ENCODE data around the gene SPSB1. TPM values are rescaled to one million over a fixed set of nuclear protein-coding genes. Genes with fewer than 3 reads are reported as not detected.

The SPSB1 gene
- total RNA-seq, 6 experiments from 2014 or later: 7.7 to 121 (median 37.0) TPM

DNA sequence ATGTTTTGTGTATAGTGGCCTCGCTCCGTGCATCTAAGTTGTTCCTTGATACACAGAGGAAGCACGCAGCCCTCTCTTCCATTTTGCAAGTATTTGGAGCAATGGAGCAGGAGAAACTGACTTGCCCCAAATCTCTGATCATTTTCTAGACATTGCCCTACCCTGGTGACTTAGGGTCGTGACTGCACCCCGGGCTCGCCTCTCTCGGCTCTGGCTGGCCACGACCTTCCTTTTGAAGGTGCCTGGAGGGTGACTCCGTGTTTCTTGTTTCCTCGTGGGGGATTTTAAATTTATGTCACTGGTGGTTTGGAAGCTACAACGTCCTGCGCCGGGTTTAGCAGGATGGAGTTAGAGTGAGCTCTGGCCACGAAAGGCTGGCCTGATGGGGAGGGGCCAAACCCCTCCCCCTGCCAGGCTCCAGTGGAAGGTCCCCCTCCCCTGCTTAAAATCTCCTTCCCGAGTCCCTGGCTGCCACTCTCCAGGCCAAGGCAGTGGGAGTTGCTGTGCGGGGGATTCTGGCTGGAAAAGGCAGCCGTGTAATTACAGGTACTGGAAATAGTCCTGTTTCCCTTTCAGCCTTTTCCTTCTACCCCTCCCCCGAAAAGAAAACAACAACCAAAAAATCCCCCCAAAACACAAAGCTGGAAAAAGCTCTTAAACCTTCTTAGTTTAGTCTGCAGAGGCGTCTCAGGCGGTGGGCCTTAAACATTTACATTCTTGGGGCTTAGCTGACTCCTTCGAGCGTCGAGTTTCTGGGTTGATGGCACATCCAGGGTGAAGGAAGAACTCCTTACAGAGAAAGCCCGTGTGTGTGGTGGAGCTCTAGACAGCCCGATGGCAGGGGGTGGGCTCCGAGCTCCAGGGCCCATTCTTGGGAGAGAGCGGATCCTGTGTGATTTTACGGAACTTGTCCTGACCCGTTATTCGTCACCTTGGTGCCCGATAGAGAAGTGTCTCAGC lies 28.1 kb downstream of the SPSB1 start:
- ATAC-seq: no peak
- H3K4me1 ChIP-seq: no peaks in the 10 kb centered on the region

DNA sequence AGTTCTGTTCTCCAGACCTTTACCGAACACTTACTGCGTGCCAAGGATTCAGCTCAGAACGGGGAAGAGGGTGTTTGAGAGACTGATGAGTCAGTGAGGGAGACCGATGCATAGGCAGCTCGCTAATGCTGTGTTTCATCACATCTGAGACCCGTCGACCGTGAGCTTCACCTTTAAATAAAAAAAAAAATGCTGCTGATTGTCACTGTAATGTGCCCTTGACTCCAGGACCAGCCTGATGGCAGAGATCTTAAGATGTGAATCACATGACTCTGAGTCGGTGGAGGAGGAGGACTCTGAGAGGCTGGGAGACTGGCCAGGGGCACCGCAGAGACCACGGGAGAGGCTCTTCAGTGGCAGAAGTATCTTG lies 28.8 kb downstream of the SPSB1 start:
- no peak for ATAC-seq
- WGBS (ENCODE audit: insufficient coverage, low coverage, low lambda C conversion rate, missing lambda C conversion rate): 78% methylated on average over 10 of the region's 11 CpGs
- no peak for DNase-seq
- no peak overlapping the region for H3K4me3 ChIP-seq
- no peaks in the 10 kb centered on the region for H3K9me3 ChIP-seq
- H3K27me3 ChIP-seq: no peaks in the 10 kb centered on the region
- no peak overlapping the region for H3K27ac ChIP-seq
- TF ChIP-seq, protein P1, sequence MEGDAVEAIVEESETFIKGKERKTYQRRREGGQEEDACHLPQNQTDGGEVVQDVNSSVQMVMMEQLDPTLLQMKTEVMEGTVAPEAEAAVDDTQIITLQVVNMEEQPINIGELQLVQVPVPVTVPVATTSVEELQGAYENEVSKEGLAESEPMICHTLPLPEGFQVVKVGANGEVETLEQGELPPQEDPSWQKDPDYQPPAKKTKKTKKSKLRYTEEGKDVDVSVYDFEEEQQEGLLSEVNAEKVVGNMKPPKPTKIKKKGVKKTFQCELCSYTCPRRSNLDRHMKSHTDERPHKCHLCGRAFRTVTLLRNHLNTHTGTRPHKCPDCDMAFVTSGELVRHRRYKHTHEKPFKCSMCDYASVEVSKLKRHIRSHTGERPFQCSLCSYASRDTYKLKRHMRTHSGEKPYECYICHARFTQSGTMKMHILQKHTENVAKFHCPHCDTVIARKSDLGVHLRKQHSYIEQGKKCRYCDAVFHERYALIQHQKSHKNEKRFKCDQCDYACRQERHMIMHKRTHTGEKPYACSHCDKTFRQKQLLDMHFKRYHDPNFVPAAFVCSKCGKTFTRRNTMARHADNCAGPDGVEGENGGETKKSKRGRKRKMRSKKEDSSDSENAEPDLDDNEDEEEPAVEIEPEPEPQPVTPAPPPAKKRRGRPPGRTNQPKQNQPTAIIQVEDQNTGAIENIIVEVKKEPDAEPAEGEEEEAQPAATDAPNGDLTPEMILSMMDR (IDR thresholded peaks at IDR 0.05): no peak
- TF ChIP-seq POLR2A (IDR thresholded peaks at IDR 0.05): no peak
- H3K4me1 ChIP-seq: no peaks in the 10 kb centered on the region
- H3K36me3 ChIP-seq: no peaks in the 10 kb centered on the region
- intact Hi-C loops (cut with DNase I): no loop called here

More for the DNA sequence above, 28.1 kb downstream of the SPSB1 start:
- no peak overlapping the region for H3K27ac ChIP-seq
- no peaks in the 10 kb centered on the region for H3K9me3 ChIP-seq
- H3K36me3 ChIP-seq: no peaks in the 10 kb centered on the region
- no peaks in the 10 kb centered on the region for H3K27me3 ChIP-seq
- WGBS (ENCODE audit: insufficient coverage, low coverage, low lambda C conversion rate, missing lambda C conversion rate): 78% methylated on average over 16 of the region's 31 CpGs
- TF ChIP-seq, protein P1 (IDR thresholded peaks at IDR 0.05): no peak
- no peak for TF ChIP-seq POLR2A (IDR thresholded peaks at IDR 0.05)
- intact Hi-C loops (cut with DNase I): no loop called here
- DNase-seq: no peak
- no peak overlapping the region for H3K4me3 ChIP-seq

DNA sequence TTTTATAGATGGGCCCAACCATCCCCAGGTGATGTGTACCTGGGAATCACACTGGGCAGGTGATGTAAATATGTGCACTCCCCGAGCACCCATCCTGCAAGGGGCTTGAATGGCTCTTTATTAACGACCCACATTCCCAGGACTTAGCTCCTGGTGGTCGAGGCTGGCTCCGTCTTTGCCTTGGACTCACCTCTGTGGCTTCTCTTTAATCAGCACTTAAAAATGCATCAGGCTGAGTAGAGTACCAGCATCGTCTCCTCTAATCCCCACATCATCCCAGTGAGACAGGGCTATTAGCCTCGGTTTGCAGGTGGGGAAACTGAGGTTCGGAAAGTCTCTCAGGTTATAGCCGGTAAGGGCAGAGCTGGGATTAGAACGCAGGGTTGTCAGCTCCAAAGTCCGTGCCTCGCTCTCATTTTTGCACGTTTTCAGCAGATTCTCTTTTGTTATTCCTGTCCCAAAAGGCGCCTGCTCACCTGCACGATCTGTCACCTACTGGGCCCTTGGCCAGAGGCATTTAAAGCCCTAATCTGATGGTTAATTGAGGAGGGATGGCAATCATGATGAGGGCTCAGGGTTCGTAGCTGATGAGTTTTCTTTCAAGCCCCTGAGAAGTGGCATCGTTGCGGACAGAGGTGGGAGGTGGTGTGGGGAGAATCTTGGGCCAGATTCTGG lies 29.4 kb downstream of the SPSB1 start:
- intact Hi-C loops (cut with DNase I): no loop called here
- no peaks in the 10 kb centered on the region for H3K9me3 ChIP-seq
- no peaks in the 10 kb centered on the region for H3K4me1 ChIP-seq
- H3K27me3 ChIP-seq: no peaks in the 10 kb centered on the region
- H3K27ac ChIP-seq: no peak overlapping the region
- H3K36me3 ChIP-seq: no peaks in the 10 kb centered on the region
- no peak for TF ChIP-seq POLR2A (IDR thresholded peaks at IDR 0.05)
- TF ChIP-seq, protein P1 (IDR thresholded peaks at IDR 0.05): no peak
- no peak overlapping the region for H3K4me3 ChIP-seq
- DNase-seq: no peak
- WGBS (ENCODE audit: insufficient coverage, low coverage, low lambda C conversion rate, missing lambda C conversion rate): 79% methylated on average over 13 of the region's 17 CpGs
- no peak for ATAC-seq

DNA sequence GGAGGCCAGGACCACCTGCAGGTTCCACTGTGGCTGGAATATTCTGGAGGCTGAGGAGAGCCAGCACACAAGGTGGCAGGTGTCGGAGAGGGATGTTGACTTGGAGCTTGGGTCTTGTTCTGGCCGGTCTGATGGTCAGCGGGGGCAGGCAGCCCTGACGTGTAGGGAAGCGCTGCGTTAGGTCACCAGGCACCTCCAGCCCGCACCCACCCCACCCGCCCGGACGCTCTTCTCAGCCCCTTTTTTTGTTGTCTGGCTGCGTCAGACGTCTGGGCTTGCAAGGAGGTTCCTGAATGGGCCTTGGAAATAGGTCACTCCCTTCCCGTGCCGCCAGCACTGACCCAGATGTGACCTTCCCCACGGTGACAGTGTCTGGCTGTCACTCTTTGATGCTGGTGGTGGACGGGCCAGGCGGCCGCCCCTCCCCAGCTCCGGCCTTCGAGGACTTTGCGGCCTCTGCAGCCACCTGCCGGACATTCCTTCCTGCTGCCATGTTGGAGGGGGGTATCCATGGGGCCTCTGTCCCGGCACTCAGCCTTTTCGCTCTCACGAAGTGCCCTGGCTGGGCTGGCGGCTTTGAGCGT lies 30.1 kb downstream of the SPSB1 start:
- 65% methylated on average over 4 of the region's 27 CpGs for WGBS (ENCODE audit: insufficient coverage, low coverage, low lambda C conversion rate, missing lambda C conversion rate)
- TF ChIP-seq POLR2A (IDR thresholded peaks at IDR 0.05): no peak
- TF ChIP-seq, protein P1 (IDR thresholded peaks at IDR 0.05): no peak
- H3K27ac ChIP-seq: no peak overlapping the region
- no peaks in the 10 kb centered on the region for H3K36me3 ChIP-seq
- H3K9me3 ChIP-seq: no peaks in the 10 kb centered on the region
- DNase-seq: no peak
- no peaks in the 10 kb centered on the region for H3K4me1 ChIP-seq
- no peak overlapping the region for H3K4me3 ChIP-seq
- no peaks in the 10 kb centered on the region for H3K27me3 ChIP-seq
- ATAC-seq: peak in 1 of 4 donors; percentile 16
- intact Hi-C loops (cut with DNase I): no loop called here

All from right lobe of liver (tissue), 6 donors.